ENCODE results near the gene POLR2J.

The POLR2J gene

GRCh38 chr7:102446387-102447156 lies 32.1 kb downstream of the POLR2J start:
- no peak overlapping the region for H3K4me3 ChIP-seq
- H3K27ac ChIP-seq = no peak overlapping the region

GRCh38 chr7:102445674-102446071 lies 33.0 kb downstream of the POLR2J start:
- peak overlapping the region in 1 of 21 experiments; percentile 27 for H3K27ac ChIP-seq
- H3K4me3 ChIP-seq = no peak overlapping the region

GRCh38 chr7:102444961-102445673 lies 33.6 kb downstream of the POLR2J start:
- peak overlapping the region in 1 of 21 experiments; percentile 27 for H3K27ac ChIP-seq
- H3K4me3 ChIP-seq = no peak overlapping the region

- no peak overlapping the region for H3K4me3 ChIP-seq
- peak overlapping the region in 3 of 21 experiments; percentile 2 to 60 (median 27) for H3K27ac ChIP-seq
Observed at GRCh38 chr7:102439963-102440795, 38.5 kb downstream of the POLR2J start.

- H3K27ac ChIP-seq = no peak overlapping the region
- H3K4me3 ChIP-seq = no peak overlapping the region
Observed at GRCh38 chr7:102436118-102436517, 42.6 kb downstream of the POLR2J start.

GRCh38 chr7:102434039-102434486 lies 44.7 kb downstream of the POLR2J start:
- Histone ChIP-seq H3K27ac (peak overlapping the region in 20 of 21 experiments; percentile 61 to 99 (median 87)), H3K4me3 (peak overlapping the region; percentile 80 to 91 (median 82))

GRCh38 chr7:102433219-102434038 lies 45.3 kb downstream of the POLR2J start, which contains the start of gene ORAI2:
Gene ORAI2, plus strand, starts transcription at chr7:102433575. Its CDS starts 5,382 bp downstream, at chr7:102438957.
- Histone ChIP-seq H3K4me3 (peak within 1 kb of the TSS; percentile 80 to 91 (median 82)), H3K27ac (peak within 1 kb of the TSS; percentile 52 to 99 (median 87))

GRCh38 chr7:102432442-102433218 lies 46.1 kb downstream of the POLR2J start:
- Histone ChIP-seq H3K4me3 (peak overlapping the region; percentile 80 to 91 (median 82)), H3K27ac (peak overlapping the region in 20 of 21 experiments; percentile 61 to 99 (median 87))

- peak overlapping the region in 19 of 21 experiments; percentile 9 to 99 (median 77) for H3K27ac ChIP-seq
- H3K4me3 ChIP-seq = no peak overlapping the region
Observed at GRCh38 chr7:102431617-102432298, 47.0 kb downstream of the POLR2J start.

- no peak overlapping the region for H3K4me3 ChIP-seq
- peak overlapping the region in 11 of 21 experiments; percentile 5 to 99 (median 29) for H3K27ac ChIP-seq
Observed at GRCh38 chr7:102429141-102429899, 49.4 kb downstream of the POLR2J start.

GRCh38 chr7:102427019-102427405 lies 51.7 kb downstream of the POLR2J start:
- peak overlapping the region in 1 of 7 experiments; percentile 12 for H3K4me3 ChIP-seq
- H3K27ac ChIP-seq = peak overlapping the region in 19 of 21 experiments; percentile 34 to 99 (median 83)

- peak overlapping the region in 20 of 21 experiments; percentile 41 to 99 (median 82) for H3K27ac ChIP-seq
- peak overlapping the region in 1 of 7 experiments; percentile 12 for H3K4me3 ChIP-seq
Observed at GRCh38 chr7:102426268-102427018, 52.3 kb downstream of the POLR2J start.

- no peak overlapping the region for H3K4me3 ChIP-seq
- peak overlapping the region in 20 of 21 experiments; percentile 41 to 99 (median 82) for H3K27ac ChIP-seq
Observed at GRCh38 chr7:102425639-102426267, 53.0 kb downstream of the POLR2J start.

- H3K27ac ChIP-seq = peak overlapping the region in 8 of 21 experiments; percentile 76 to 99 (median 86)
- no peak overlapping the region for H3K4me3 ChIP-seq
Observed at GRCh38 chr7:102424787-102425218, 53.9 kb downstream of the POLR2J start.

GRCh38 chr7:102424129-102424551 lies 54.6 kb downstream of the POLR2J start:
- Histone ChIP-seq H3K27ac (peak overlapping the region in 3 of 21 experiments; percentile 83 to 99 (median 94)), H3K4me3 (no peak overlapping the region)
